Testis (tissue), 3 donors: ENCODE measurements around the gene VWA1. TPM values are rescaled to one million over a fixed set of nuclear protein-coding genes. Genes with fewer than 3 reads are reported as not detected.
"Not testable (repeated sequence)": the region's sequence is repeated elsewhere in the genome, so short reads cannot be mapped to it uniquely, and the experiment has no call there.

Experiments used
- DNase-seq: peaks from one replicate; pipeline ENCODE4 v3.0.0-alpha.2; 2019
- H3K27ac ChIP-seq, 2 donors: fragments of 200-600 bp; sonication (generic); one replicate each; pipeline ENCODE4 v1.5.1; 2019
- H3K27me3 ChIP-seq: fragments of 200-600 bp; sonication (generic); one replicate; pipeline ENCODE4 v1.5.1; 2019
- H3K36me3 ChIP-seq: fragments of 200-600 bp; sonication (generic); one replicate; pipeline ENCODE4 v1.5.1; 2017; ENCODE audit warnings: low read depth; ENCODE audit errors: missing control alignments
- H3K4me1 ChIP-seq: fragments of 200-600 bp; sonication (generic); one replicate; pipeline ENCODE4 v1.5.1; 2019
- H3K4me3 ChIP-seq, 2 donors: fragments of 200-600 bp; sonication (generic); one replicate each; pipeline ENCODE4 v1.5.1; 2017 to 2019
- H3K9me3 ChIP-seq: fragments of 200-600 bp; sonication (generic); one replicate; pipeline ENCODE4 v1.5.1; 2017
- CTCF ChIP-seq, 3 experiments: fragments of 450-650 bp in 2 of 3; fragments of 200-600 bp in 1 of 3; sonication (generic) in 1 of 3; IDR thresholded peaks; one replicate each; pipeline ENCODE4 v1.5.1; 2016 to 2019; ENCODE audit warnings: antibody characterized with exemption in 3 of 3, mild to moderate bottlenecking in 2 of 3, moderate library complexity in 1 of 3
- POLR2A ChIP-seq: fragments of 450-650 bp; IDR thresholded peaks from one replicate; pipeline ENCODE4 v1.6.1; 2017; ENCODE audit warnings: antibody characterized with exemption, mild to moderate bottlenecking, moderate library complexity
- WGBS, 2 donors: methylation state at CpG; one replicate each; pipeline ENCODE4 v1.1.5; 2018; 5-methylcytosine and 5-hydroxymethylcytosine counted together
- intact Hi-C: fragments of 100-400 bp; cut with DNase I; formaldehyde crosslinking; loops from one replicate; pipeline ENCODE4 v1.15.1; 2023; ENCODE audit warnings: low total_unique reads
- polyA plus RNA-seq: library from polyadenylated mRNA; stranded (reverse); fragments of 350-450 nt; fragmentation: Illumina TruSeq; extraction: RNeasy Lipid Tissue Mini Kit (QIAGEN cat#74804); gene quantifications from one replicate; pipeline ENCODE4 v1.2.3, GENCODE V29; 2014; ENCODE audit warnings: low read depth, low replicate concordance; ENCODE audit not compliant: insufficient read depth
- total RNA-seq, 2 donors: library from RNA; depleted of rRNA; stranded (reverse); fragments of >200 nt; gene quantifications; one replicate each; pipeline ENCODE4 v1.2.3, GENCODE V29; 2016

VWA1 gene
- total and polyA plus RNA-seq, 3 donors from 2014 or later, result 46.6 to 90.6 (median 64.0) TPM

- intact Hi-C loops, result no loop called here
- H3K36me3 ChIP-seq, result no peaks in the 10 kb centered on the region
- TF ChIP-seq POLR2A (no peak), CTCF (IDR thresholded peaks at IDR 0.05) (no peak)
- no peak overlapping the region for H3K4me3 ChIP-seq
- no peaks in the 10 kb centered on the region for H3K4me1 ChIP-seq
- WGBS, 2 donors, result 90% methylated on average over 10 to 24 of the region's 30 CpGs
- no peak for DNase-seq
- no peaks in the 10 kb centered on the region for H3K27me3 ChIP-seq
- no peak overlapping the region for H3K27ac ChIP-seq
- H3K9me3 ChIP-seq, result no peaks in the 10 kb centered on the region
Observed at GRCh38 chr1:1455366-1455884, 19.9 kb downstream of the VWA1 start.

GRCh38 chr1:1455934-1456333, 20.4 kb downstream of the VWA1 start:
- intact Hi-C loops, H3K27ac ChIP-seq, H3K36me3 ChIP-seq, H3K4me1 ChIP-seq, H3K27me3 ChIP-seq, H3K9me3 ChIP-seq, H3K4me3 ChIP-seq, DNase-seq: not testable (repeated sequence)
- WGBS, 2 donors, result 100% methylated on average over 1 of the region's 15 CpGs; no CpG with 5 or more reads in 1 of the 2 donors

- H3K4me3 ChIP-seq, H3K27me3 ChIP-seq, intact Hi-C loops, H3K27ac ChIP-seq, H3K36me3 ChIP-seq, H3K9me3 ChIP-seq, H3K4me1 ChIP-seq, DNase-seq: not testable (repeated sequence)
- 97 to 98% methylated on average over 6 to 16 of the region's 22 CpGs for WGBS, 2 donors
Observed at GRCh38 chr1:1456683-1457255, 21.3 kb downstream of the VWA1 start.

- H3K4me3 ChIP-seq, H3K27me3 ChIP-seq, H3K27ac ChIP-seq, intact Hi-C loops, H3K36me3 ChIP-seq, H3K9me3 ChIP-seq, H3K4me1 ChIP-seq, DNase-seq: not testable (repeated sequence)
- 86% methylated on average over 7 of the region's 19 CpGs; no CpG with 5 or more reads in 1 of the 2 donors for WGBS, 2 donors
Observed at GRCh38 chr1:1459156-1459555, 23.7 kb downstream of the VWA1 start.

GRCh38 chr1:1459711-1460110, 24.2 kb downstream of the VWA1 start:
- DNase-seq, H3K9me3 ChIP-seq, H3K4me3 ChIP-seq, H3K36me3 ChIP-seq, intact Hi-C loops, H3K4me1 ChIP-seq, H3K27me3 ChIP-seq, H3K27ac ChIP-seq: not testable (repeated sequence)
- WGBS, 2 donors, result 91% methylated on average over 11 to 14 of the region's 14 CpGs

- TF ChIP-seq POLR2A (no peak), CTCF (IDR thresholded peaks at IDR 0.05) (no peak)
- H3K36me3 ChIP-seq, result no peaks in the 10 kb centered on the region
- H3K27ac ChIP-seq, result no peak overlapping the region
- WGBS, 2 donors, result 83 to 89% methylated on average over 15 to 26 of the region's 27 CpGs
- H3K27me3 ChIP-seq, result no peaks in the 10 kb centered on the region
- no peaks in the 10 kb centered on the region for H3K9me3 ChIP-seq
- peaks cover 3% of the 10 kb centered on the region for H3K4me1 ChIP-seq
- no peak for DNase-seq
- intact Hi-C loops, result no loop called here
- H3K4me3 ChIP-seq, result no peak overlapping the region
Observed at GRCh38 chr1:1460540-1461130, 25.1 kb downstream of the VWA1 start.
